H1 (cell line): Measurements from ENCODE around the gene C6orf120. TPM values are rescaled to one million over a fixed set of nuclear protein-coding genes. Genes with fewer than 3 reads are reported as not detected.

ENCODE experiments used
- CTCF ChIA-PET: fragments of 300-600 bp; sonication (Branson Sonifier 250); formaldehyde crosslinking; loops from one replicate; lab custom pipeline; 2021; ENCODE audit not compliant: partially characterized antibody; lab: Charles Lee
- POLR2A ChIA-PET: fragments of 300-600 bp; sonication (Branson Sonifier 250); formaldehyde crosslinking; loops from one replicate; lab custom pipeline; 2021; ENCODE audit warnings: inconsistent platforms; ENCODE audit not compliant: partially characterized antibody; lab: Charles Lee
- DNase-seq, 2 experiments: peaks; one replicate each; pipeline versions ENCODE4 v3.0.0 to v3.0.0-alpha.2; 2010 to 2022; ENCODE audit warnings: low spot score in 2 of 2, low read depth in 1 of 2, mixed read lengths in 1 of 2
- FAIRE-seq: peaks from 2 replicates; lab custom pipeline; 2011; peaks lifted over from hg19 to GRCh38; lab: Jason Lieb, UNC
- H2AFZ ChIP-seq: 2 replicates; pipeline ENCODE4 v1.8.1; 2012; ENCODE audit warnings: low read length, inconsistent platforms
- H2AK5ac ChIP-seq: 2 replicates; pipeline ENCODE4 v1.6.1; 2013; ENCODE audit warnings: low read depth, low read length
- H2BK120ac ChIP-seq: replicated peaks from 2 replicates; pipeline ENCODE3; 2013; ENCODE audit warnings: low read depth, low read length, inconsistent platforms
- H2BK12ac ChIP-seq: 2 replicates; pipeline ENCODE4 v1.6.1; 2013; ENCODE audit warnings: low read depth, low read length
- H2BK15ac ChIP-seq: 2 replicates; pipeline ENCODE4 v1.6.1; 2013; ENCODE audit warnings: low read length
- H2BK20ac ChIP-seq: 2 replicates; pipeline ENCODE4 v1.6.1; 2013; ENCODE audit warnings: low read length
- H2BK5ac ChIP-seq: 2 replicates; pipeline ENCODE4 v1.6.1; 2013; ENCODE audit warnings: low read depth, low read length
- H3K14ac ChIP-seq: 2 replicates; pipeline ENCODE4 v1.6.1; 2013; ENCODE audit warnings: inconsistent platforms; ENCODE audit not compliant: insufficient read length
- H3K18ac ChIP-seq: 2 replicates; pipeline ENCODE4 v1.6.1; 2013; ENCODE audit warnings: low read length; ENCODE audit errors: extremely low read depth
- H3K23ac ChIP-seq: 2 replicates; pipeline ENCODE4 v1.6.1; 2013; ENCODE audit warnings: inconsistent platforms; ENCODE audit not compliant: insufficient read length
- H3K23me2 ChIP-seq: 2 replicates; pipeline ENCODE4 v1.6.1; 2013; ENCODE audit warnings: low read depth, low read length
- H3K27ac ChIP-seq: 2 replicates; pipeline ENCODE4 v1.6.1; 2011; ENCODE audit warnings: low read depth, low read length, inconsistent platforms
- H3K27me3 ChIP-seq, 4 experiments: replicated peaks in 1 of 4; 1 replicate in 1 of 4; 2 replicates in 3 of 4; pipeline versions ENCODE4 v1.6.1 to v1.8.1; 2011 to 2013; ENCODE audit warnings: low read length in 3 of 4, mild to moderate bottlenecking in 3 of 4, inconsistent platforms in 2 of 4, mixed read lengths in 2 of 4, moderate library complexity in 1 of 4; ENCODE audit not compliant: control insufficient read depth in 3 of 4, insufficient read depth in 3 of 4; ENCODE audit errors: extremely low read depth in 1 of 4
- H3K36me3 ChIP-seq, 4 experiments: 2 replicates each; pipeline versions ENCODE4 v1.6.1 to v1.8.1; 2011 to 2013; ENCODE audit warnings: mild to moderate bottlenecking in 4 of 4, low read length in 3 of 4, moderate library complexity in 2 of 4, control low read depth in 1 of 4, inconsistent platforms in 1 of 4; ENCODE audit not compliant: insufficient read depth in 4 of 4, control insufficient read depth in 2 of 4
- H3K4ac ChIP-seq: replicated peaks from 2 replicates; pipeline ENCODE3; 2013; ENCODE audit warnings: low read length, low read depth, mixed read lengths, inconsistent platforms; ENCODE audit not compliant: insufficient read length
- H3K4me1 ChIP-seq, 4 experiments: replicated peaks in 1 of 4; 1 replicate in 1 of 4; 2 replicates in 3 of 4; pipeline versions ENCODE4 v1.6.1 to v1.8.1; 2011 to 2013; ENCODE audit warnings: low read length in 3 of 4, inconsistent platforms in 2 of 4, mixed read lengths in 1 of 4; ENCODE audit not compliant: insufficient read depth in 4 of 4, control insufficient read depth in 3 of 4
- H3K4me2 ChIP-seq, 2 experiments: 2 replicates each; pipeline versions ENCODE4 v1.6.1 to v1.8.1; 2011 to 2013; ENCODE audit warnings: low read depth in 2 of 2, low read length in 2 of 2, control low read depth in 1 of 2, inconsistent platforms in 1 of 2, mild to moderate bottlenecking in 1 of 2; ENCODE audit not compliant: insufficient read depth in 1 of 2
- H3K4me3 ChIP-seq, 4 experiments: fragments of 200-600, 300-600 bp in 1 of 4; sonication (generic), shearing (Covaris generic), sonication (Bioruptor Twin) in 1 of 4; 2 replicates each; pipeline versions ENCODE4 v1.5.1 to v1.8.1; 2011 to 2016; ENCODE audit warnings: low read length in 4 of 4, low read depth in 3 of 4, control low read depth in 2 of 4, inconsistent platforms in 2 of 4, mild to moderate bottlenecking in 2 of 4, mixed read lengths in 1 of 4, moderate library complexity in 1 of 4; ENCODE audit not compliant: insufficient read depth in 2 of 4; ENCODE audit errors: extremely low read depth in 1 of 4
- H3K56ac ChIP-seq: replicated peaks from 2 replicates; pipeline ENCODE3; 2013; ENCODE audit warnings: low read depth, mild to moderate bottlenecking, mixed read lengths, low read length, inconsistent platforms; ENCODE audit not compliant: insufficient read length
- H3K79me1 ChIP-seq: 2 replicates; pipeline ENCODE4 v1.6.1; 2013; ENCODE audit warnings: low read depth, low read length, control low read depth
- H3K79me2 ChIP-seq, 2 experiments: 2 replicates each; pipeline versions ENCODE4 v1.6.1 to v1.8.1; 2012 to 2013; ENCODE audit warnings: low read length in 2 of 2, mild to moderate bottlenecking in 2 of 2, inconsistent platforms in 1 of 2; ENCODE audit not compliant: insufficient read depth in 2 of 2, control insufficient read depth in 1 of 2
- H3K9ac ChIP-seq, 4 experiments: replicated peaks in 1 of 4; 1 replicate in 1 of 4; 2 replicates in 3 of 4; pipeline versions ENCODE4 v1.6.1 to v1.8.1; 2011 to 2013; ENCODE audit warnings: low read depth in 3 of 4, low read length in 3 of 4, control low read depth in 2 of 4, mild to moderate bottlenecking in 2 of 4, moderate library complexity in 2 of 4, inconsistent platforms in 1 of 4; ENCODE audit errors: extremely low read depth in 1 of 4
- H3K9me3 ChIP-seq, 2 experiments: 2 replicates each; pipeline versions ENCODE4 v1.6.1 to v1.8.1; 2012 to 2013; ENCODE audit warnings: mild to moderate bottlenecking in 2 of 2, moderate library complexity in 2 of 2, control low read depth in 1 of 2, inconsistent platforms in 1 of 2, low read depth in 1 of 2, low read length in 1 of 2, mixed read lengths in 1 of 2; ENCODE audit not compliant: insufficient read depth in 2 of 2
- H4K20me1 ChIP-seq, 2 experiments: replicated peaks in 1 of 2; 2 replicates each; pipeline versions ENCODE3 to v1.8.1; 2011 to 2013; ENCODE audit warnings: inconsistent platforms in 2 of 2, low read length in 2 of 2, mild to moderate bottlenecking in 1 of 2; ENCODE audit not compliant: insufficient read depth in 2 of 2, control insufficient read depth in 1 of 2
- H4K5ac ChIP-seq: 2 replicates; pipeline ENCODE4 v1.6.1; 2013; ENCODE audit warnings: low read length, low read depth, mixed read lengths, inconsistent platforms; ENCODE audit not compliant: insufficient read length
- H4K8ac ChIP-seq: 2 replicates; pipeline ENCODE4 v1.8.0; 2013; ENCODE audit warnings: mild to moderate bottlenecking, moderate library complexity, low read length, inconsistent platforms; ENCODE audit not compliant: insufficient read depth; ENCODE audit errors: extremely low read depth
- H4K91ac ChIP-seq: replicated peaks from 2 replicates; pipeline ENCODE3; 2013; ENCODE audit warnings: low read length, mixed read lengths, inconsistent platforms; ENCODE audit not compliant: insufficient read length
- ASH2L ChIP-seq: fragments of 200-600, 300-600 bp; sonication (generic); IDR thresholded peaks from one replicate; pipeline ENCODE4 v1.7.1; 2017; ENCODE audit warnings: low read length
- CEBPB ChIP-seq: IDR thresholded peaks from 2 replicates; pipeline ENCODE4 v1.6.1; 2012; ENCODE audit warnings: low read depth, low read length
- HDAC2 ChIP-seq, 2 experiments: fragments of 300-600 bp in 1 of 2; sonication (generic) in 1 of 2; IDR thresholded peaks; 2 replicates each; pipeline ENCODE4 v1.6.1; 2011 to 2012; ENCODE audit warnings: low read depth in 2 of 2, low read length in 2 of 2, mild to moderate bottlenecking in 2 of 2, moderate library complexity in 2 of 2, borderline replicate concordance in 1 of 2, inconsistent platforms in 1 of 2
- MAFK ChIP-seq: IDR thresholded peaks from 2 replicates; pipeline ENCODE4 v1.6.1; 2012; ENCODE audit warnings: low read depth, mild to moderate bottlenecking, improper control_type of control experiment, low read length
- POLR2A ChIP-seq, 2 experiments: IDR thresholded peaks; 1 replicate in 1 of 2; 2 replicates in 1 of 2; pipeline ENCODE4 v1.6.1; 2011; ENCODE audit warnings: low read depth in 2 of 2, low read length in 2 of 2, mild to moderate bottlenecking in 2 of 2; ENCODE audit errors: control extremely low read depth in 1 of 2
- RBBP5 ChIP-seq: IDR thresholded peaks from 2 replicates; pipeline ENCODE4 v1.7.1; 2012; ENCODE audit warnings: low read depth, mild to moderate bottlenecking, inconsistent platforms, low read length, moderate library complexity, borderline replicate concordance
- TBP ChIP-seq: IDR thresholded peaks from 2 replicates; pipeline ENCODE4 v1.6.1; 2011; ENCODE audit warnings: low read depth, low read length, improper control_type of control experiment
- WGBS, 2 experiments: shearing (Covaris generic) in 1 of 2; methylation state at CpG; one replicate each; pipeline versions ENCODE4 v1.1.6 to v1.1.7; 2013 to 2015; ENCODE audit warnings: low lambda C conversion rate in 2 of 2, mixed read lengths in 2 of 2, inconsistent platforms in 1 of 2, low coverage in 1 of 2, missing lambda C conversion rate in 1 of 2; ENCODE audit not compliant: insufficient replicate concordance in 2 of 2, insufficient coverage in 1 of 2, insufficient read length in 1 of 2; ENCODE audit errors: extremely low coverage in 1 of 2, missing lambda C conversion rate in 1 of 2; 5-methylcytosine and 5-hydroxymethylcytosine counted together
- long read RNA-seq, 2 experiments: library from RNA in 1 of 2; library from capped mRNA in 1 of 2; stranded (forward); transcript quantifications; one replicate each; pipeline ENCODE4 v2.0.0, GENCODE V29; 2021; ENCODE audit warnings: inconsistent platforms in 1 of 2
- polyA minus RNA-seq, 3 experiments: library from RNA; depleted of rRNA, polyadenylated mRNA; stranded (reverse); fragments of >200 nt; gene quantifications; 1 replicate in 2 of 3; 2 replicates in 1 of 3; pipeline ENCODE4 v1.2.3, GENCODE V29; 2011
- polyA plus RNA-seq, 7 experiments: library from polyadenylated mRNA; depleted of rRNA in 3 of 7; stranded (reverse) in 5 of 7; unstranded in 2 of 7; fragments of >200 nt in 5 of 7; fragments of 200-250 nt in 2 of 7; gene quantifications; 1 replicate in 5 of 7; 2 replicates in 1 of 7; 4 replicates in 1 of 7; pipeline versions ENCODE4 v1.2.1 to v1.2.3, GENCODE V29; 2011 to 2013; ENCODE audit warnings: missing spikeins in 2 of 7, mixed read lengths in 2 of 7
- total RNA-seq: library from RNA; stranded (reverse); fragmentation: NEBNext Ultra II Directional; extraction: Animal tissue kit (Norgen Biotek cat#: 25700); gene quantifications from 2 replicates; pipeline ENCODE4 v1.2.1, GENCODE V29; 2021

C6orf120 gene
- total RNA-seq (29.1 and 30.6 TPM in 2 replicates), polyA plus RNA-seq (2011; rRNA removed) (16.2 and 21.2 TPM in 2 replicates), polyA minus RNA-seq (2011; rRNA and poly(A)+ RNA removed) (9.8 and 14.2 TPM in 2 replicates)
- polyA plus RNA-seq (2011; cell fraction: cytosol; rRNA removed) = 20.4 TPM
- 16.1 TPM for polyA plus RNA-seq (2011; cell fraction: nucleus; rRNA removed)
- 15.2 to 22.4 TPM (median 16.6 TPM) in 4 replicates for polyA plus RNA-seq (2012, experiment 1 of 2)
- polyA plus RNA-seq (2012, experiment 2 of 2) = 4.7 TPM
- polyA plus RNA-seq (2013, experiment 1 of 2) = 27.9 TPM
- 31.0 TPM for polyA plus RNA-seq (2013, experiment 2 of 2)
- polyA minus RNA-seq (2011; cell fraction: cytosol; rRNA and poly(A)+ RNA removed) = 19.7 TPM
- 23.7 TPM for polyA minus RNA-seq (2011; cell fraction: nucleus; rRNA and poly(A)+ RNA removed)
- long read RNA-seq, experiment 1, transcript C6orf120-201 (1 exons, 2,667 nt) = major isoform, 59 of 59 reads
- long read RNA-seq, experiment 1, partial matches to known transcripts = 0 of 59 reads
- long read RNA-seq, experiment 1, other reads (novel, unspliced or antisense) = 0 of 59 reads
- long read RNA-seq, experiment 2 = 0 reads

GRCh38 chr6:169701954-169702839 is at the start of gene C6orf120, which contains the start of gene WDR27:
TSS of gene C6orf120 (plus strand) at chr6:169702126. CDS start at chr6:169702460, 334 bp downstream.
TSS of gene WDR27 (minus strand) at chr6:169702029. CDS start at chr6:169689005, 13,024 bp downstream.
- H3K4me2 ChIP-seq = peak within 1 kb of the TSS; percentile 91 to 96
- peak within 1 kb of the TSS; percentile 45 for H2BK120ac ChIP-seq
- H3K4ac ChIP-seq = peak within 1 kb of the TSS; percentile 87
- FAIRE-seq = no peak
- ChIA-PET POLR2A (interaction anchor here (0.9 to 6.3 kb wide), 16 partner anchors 8 to 852 kb away, joined by 3 to 58 read pairs (median 4); partner anchors contain the start of genes DYNLT2, ERMARD, PHF10 and TBP), CTCF (interaction anchor here (0.6 to 1.2 kb wide), 2 partner anchors 15 to 83 kb away, joined by 3 read pairs; no protein-coding TSS in a partner anchor)
- H3K23ac ChIP-seq = no peak within 1 kb of the TSS
- peak within 1 kb of the TSS; percentile 79 to 96 (median 94) for H3K4me3 ChIP-seq
- peaks cover 15% of the 10 kb centered on the region for H3K79me1 ChIP-seq
- peak within 1 kb of the TSS; percentile 98 for H4K8ac ChIP-seq
- DNase-seq = peak; percentile 79 to 96
- no peak within 1 kb of the TSS for H2BK20ac ChIP-seq
- H3K36me3 ChIP-seq = peaks cover 0 to 16% (median under 1%) of the 10 kb centered on the region in 4 experiments; a peak in 3 of 8 replicates
- H3K27ac ChIP-seq = peak within 1 kb of the TSS; percentile 88
- peaks cover 0 to 16% (median 5%) of the 10 kb centered on the region in 4 experiments; a peak in 2 of 7 replicates for H3K4me1 ChIP-seq
- peak within 1 kb of the TSS; percentile 89 for H3K56ac ChIP-seq
- peak within 1 kb of the TSS; percentile 70; the same call in 1 of the 2 replicates for H2BK12ac ChIP-seq
- peak within 1 kb of the TSS; percentile 92 for H4K5ac ChIP-seq
- H2AK5ac ChIP-seq = peak within 1 kb of the TSS; percentile 92; the same call in 1 of the 2 replicates
- no peaks in the 10 kb centered on the region for H3K9me3 ChIP-seq
- peaks cover 0 to 65% of the 10 kb centered on the region in 2 experiments; a peak in 3 of 4 replicates for H3K79me2 ChIP-seq
- 1% methylated on average over 47 of the region's 92 CpGs; no CpG with 5 or more reads in 1 of the 2 experiments for WGBS, 2 experiments
- peak within 1 kb of the TSS; percentile 75 for H3K18ac ChIP-seq
- peaks cover 4 to 16% of the 10 kb centered on the region in 2 experiments for H4K20me1 ChIP-seq
- H3K9ac ChIP-seq = peak within 1 kb of the TSS; percentile 52 to 97 (median 92)
- H3K27me3 ChIP-seq = no peaks in the 10 kb centered on the region
- H4K91ac ChIP-seq = peak within 1 kb of the TSS; percentile 97
- H2BK15ac ChIP-seq = 0 out of 2 replicates have a peak within 1 kb of the TSS, but pooled peaks have one; percentile 84
- no peak within 1 kb of the TSS for H3K14ac ChIP-seq
- peak within 1 kb of the TSS; percentile 95 for H2BK5ac ChIP-seq
- peak within 1 kb of the TSS; percentile 55; the same call in 1 of the 2 replicates for H2AFZ ChIP-seq
- H3K23me2 ChIP-seq = peaks cover 5% of the 10 kb centered on the region; the same call in 1 of the 2 replicates
- TF ChIP-seq HDAC2 (IDR thresholded peaks at IDR 0.05; ENCODE audit: borderline replicate concordance in 1 of 2, low read depth in 2 of 2, low read length in 2 of 2) = peak in 1 of 2 experiments; percentile 67; a peak in 1 of 4 replicates
- TF ChIP-seq POLR2A (IDR thresholded peaks at IDR 0.05; ENCODE audit: control extremely low read depth in 1 of 2, low read depth in 2 of 2, low read length in 2 of 2) = peak; percentile 32 to 87
- peak; percentile 57 for TF ChIP-seq TBP
- no peak for TF ChIP-seq MAFK
- peak; percentile 68 for TF ChIP-seq ASH2L
- TF ChIP-seq CEBPB = no peak
- TF ChIP-seq RBBP5 = peak; percentile 86; the same call in 1 of the 2 replicates
